CD4-positive, alpha-beta T cell treated with Interleukin-4 for 4 hours (primary cell): ENCODE measurements around the gene SLC44A1.

Experiments
- DNase-seq: peaks from one replicate; pipeline ENCODE4 v3.0.0-alpha.2; 2020

Gene SLC44A1

DNA sequence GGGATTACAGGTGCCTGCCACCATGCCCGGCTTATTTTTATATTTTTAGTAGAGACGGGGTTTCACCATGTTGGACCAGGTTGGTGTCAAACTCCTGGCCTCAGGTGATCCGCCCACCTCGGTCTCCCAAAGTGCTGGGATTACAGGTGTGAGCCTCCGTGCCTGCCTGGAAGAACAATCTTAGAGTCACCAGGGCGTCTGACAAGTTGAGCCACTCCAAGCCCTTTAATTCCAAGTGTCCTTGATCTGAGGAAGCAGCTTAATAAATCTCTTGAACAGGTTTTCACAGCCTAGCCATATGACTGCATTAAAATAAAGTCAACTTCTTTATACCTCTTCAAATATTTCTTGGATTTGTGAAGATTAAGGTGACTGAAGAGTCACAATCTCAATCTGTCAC lies 31.5 kb downstream of the SLC44A1 start:
- no peak for DNase-seq

DNA sequence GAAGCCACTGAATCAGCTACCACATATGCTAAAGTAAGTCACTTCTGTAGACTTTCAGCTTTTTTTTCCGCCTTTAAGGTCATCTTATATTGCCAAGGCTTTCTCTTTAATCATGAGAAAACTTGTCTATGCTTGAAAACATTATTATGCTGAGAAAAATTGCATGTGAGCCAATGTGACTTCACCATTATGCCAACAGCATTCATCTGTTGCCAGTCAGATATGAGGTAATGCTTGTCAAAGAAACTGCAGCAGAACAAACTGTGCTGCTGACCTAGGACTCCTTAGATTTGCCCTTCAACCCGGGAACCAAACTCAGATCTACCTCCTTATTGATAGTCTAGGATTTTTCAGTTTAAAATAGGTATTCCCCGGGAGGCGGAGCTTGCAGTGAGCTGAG lies 34.3 kb downstream of the SLC44A1 start:
- DNase-seq: no peak

DNA sequence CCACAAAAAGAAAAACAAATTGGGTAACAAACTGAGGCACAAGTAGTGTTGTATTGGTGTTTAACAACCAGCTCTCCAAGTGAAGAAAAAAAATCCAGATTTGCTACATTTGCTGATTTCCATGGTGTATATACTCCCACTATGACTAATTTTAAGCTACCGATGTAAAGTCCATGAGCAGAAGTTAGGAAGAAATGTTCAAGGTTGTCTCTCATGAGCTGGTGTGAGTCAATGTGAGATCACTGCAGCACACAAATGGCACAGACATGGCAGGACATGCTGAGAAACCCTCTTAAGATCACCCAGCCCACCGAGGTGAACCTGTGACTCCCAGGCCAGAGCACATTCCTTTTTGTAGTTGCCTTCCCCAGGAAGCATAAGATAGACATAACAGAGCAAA lies 36.2 kb downstream of the SLC44A1 start:
- DNase-seq: no peak

DNA sequence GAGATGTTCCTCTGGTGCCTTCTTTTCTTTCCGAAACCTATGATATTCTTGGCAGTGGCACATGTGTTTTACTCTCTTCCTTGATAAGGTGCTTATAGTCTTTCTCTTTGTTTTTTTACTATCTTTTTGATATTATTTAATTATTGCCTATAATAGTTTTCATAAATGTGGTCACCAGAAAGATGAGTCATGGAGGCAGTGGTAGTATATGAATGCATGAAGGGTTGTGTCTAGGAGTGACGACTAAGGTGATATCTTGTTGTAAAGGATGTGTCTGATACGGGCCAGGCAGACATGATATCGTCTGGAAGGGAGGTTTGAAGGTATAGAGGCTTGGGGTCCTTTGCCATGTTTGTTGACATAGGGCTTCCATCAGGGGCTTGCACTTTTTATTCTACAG lies 36.8 kb downstream of the SLC44A1 start:
- no peak for DNase-seq

DNA sequence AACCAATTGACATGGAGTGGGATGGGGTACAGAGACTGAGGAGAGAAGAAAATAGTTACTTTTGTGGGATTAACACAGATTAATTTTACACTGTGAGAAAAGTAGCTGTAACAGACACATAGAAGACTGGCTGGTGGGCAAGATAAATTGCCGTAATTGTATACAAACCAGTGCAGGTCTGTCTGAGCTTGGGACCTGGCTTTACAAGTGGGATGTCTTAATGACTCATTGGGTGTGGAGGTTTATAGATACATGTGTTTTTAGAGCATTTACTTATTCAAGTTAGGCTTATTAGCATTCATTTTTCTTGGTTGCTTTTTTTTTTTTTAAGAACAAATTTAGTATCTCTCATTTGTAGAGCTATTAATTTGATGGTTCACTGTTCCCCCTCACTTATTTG lies 37.5 kb downstream of the SLC44A1 start:
- no peak for DNase-seq

DNA sequence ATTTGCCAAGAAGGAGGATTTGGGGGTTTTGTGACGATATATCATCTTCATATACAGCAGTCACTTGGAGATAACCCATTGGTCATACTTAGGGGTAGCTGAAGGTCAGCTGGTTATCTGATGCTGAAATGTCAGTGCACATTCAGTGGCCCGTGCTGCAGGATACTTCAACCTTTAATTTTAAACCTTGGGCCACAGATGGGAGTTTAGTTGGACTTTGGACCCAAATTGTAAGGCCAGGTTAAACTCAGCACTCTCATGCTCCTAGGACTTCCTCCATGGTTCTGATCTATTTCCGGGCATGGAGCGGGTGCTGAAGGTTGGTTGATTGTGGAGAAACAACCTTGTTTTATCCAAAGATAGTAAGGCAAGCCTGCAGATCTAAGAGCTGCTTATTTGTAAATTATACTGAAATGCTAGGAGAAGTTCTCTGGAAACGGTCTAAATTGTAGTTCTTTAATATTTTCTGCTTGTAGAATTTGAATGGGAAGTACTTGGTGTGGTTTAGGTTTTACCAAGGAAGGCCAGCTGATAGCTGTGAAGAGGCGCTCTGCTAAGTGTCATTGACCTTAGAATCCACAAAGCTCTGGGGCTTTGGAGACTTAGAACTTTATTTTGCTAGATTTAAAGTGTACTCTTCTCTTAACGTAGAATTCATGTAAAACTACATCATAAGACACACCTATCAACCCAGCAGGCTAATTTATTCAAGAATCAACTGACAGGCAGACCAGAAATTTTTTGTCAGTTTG lies 38.6 kb downstream of the SLC44A1 start:
- DNase-seq: no peak

DNA sequence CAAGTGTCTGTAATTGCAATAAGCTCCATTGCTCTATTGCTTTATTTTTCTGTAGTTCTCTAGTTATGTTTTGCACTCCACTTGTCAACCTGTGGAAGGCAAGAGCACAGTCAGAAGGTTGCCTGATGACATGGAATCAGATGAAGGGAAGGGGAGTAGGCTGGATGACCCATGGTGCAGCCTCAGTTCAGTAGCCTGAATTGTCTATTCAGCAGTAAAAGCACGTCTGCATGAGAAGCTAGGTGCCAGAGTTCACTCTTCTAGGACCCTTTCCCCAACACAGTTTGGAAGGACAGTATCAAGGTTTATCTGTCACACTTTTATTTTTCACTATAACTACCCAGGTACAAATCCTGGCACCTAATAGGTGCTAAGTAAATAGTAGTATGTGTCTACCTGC lies 39.3 kb downstream of the SLC44A1 start:
- DNase-seq: no peak

DNA sequence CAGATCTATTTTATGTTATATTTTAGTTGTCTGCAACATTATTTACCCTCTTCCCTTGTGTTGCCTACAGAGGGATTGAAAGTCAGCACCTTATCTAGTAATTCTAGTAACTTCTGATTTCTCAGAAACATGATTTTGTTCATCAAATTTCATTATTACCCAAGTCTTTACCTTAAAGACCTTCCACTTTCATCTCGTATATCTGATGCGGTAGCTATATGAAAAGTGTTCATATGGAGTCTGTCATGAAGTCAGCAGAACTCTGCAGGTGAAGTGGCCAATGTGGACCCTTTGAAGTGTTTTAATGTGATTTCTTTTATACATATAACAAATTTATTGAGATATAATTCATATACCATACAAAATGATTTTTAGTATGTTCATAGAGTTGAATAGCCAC lies 40.0 kb downstream of the SLC44A1 start:
- no peak for DNase-seq

DNA sequence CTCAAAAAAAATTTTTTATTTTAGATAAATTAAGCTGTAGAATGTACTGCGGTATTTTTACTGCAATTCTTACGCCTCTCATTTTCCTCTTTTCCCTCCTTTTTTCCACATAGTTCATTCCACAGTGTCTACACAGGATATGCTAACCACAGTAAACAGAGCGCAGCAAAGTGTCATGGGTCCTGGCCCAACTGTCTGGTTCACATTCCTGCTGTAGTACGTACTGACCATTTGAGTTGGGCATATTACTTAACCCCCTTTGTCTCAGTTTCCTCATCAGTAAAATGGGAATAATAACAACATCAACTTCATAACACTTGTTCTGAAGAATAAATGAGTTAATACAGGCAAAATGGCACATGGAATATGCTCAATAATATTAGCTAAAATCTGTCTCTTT lies 41.6 kb downstream of the SLC44A1 start:
- DNase-seq: no peak

DNA sequence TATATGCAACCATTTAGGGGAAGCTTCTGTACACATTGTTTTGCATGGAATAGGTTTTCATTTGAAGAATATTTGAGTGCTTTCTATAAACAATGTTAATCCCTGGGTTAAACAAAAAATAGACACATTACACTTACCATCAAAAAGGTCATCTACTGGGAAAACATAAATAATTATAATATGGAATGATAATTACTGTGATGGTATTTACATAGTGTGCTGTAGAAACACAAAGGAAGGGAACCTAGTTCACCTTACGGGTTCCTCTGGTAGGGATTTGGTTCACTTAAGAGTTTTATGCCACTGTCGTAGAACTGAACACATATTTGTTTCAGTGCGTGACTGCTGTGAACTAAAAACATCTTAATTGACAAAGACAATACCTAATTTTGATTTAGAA lies 44.9 kb downstream of the SLC44A1 start:
- no peak for DNase-seq

DNA sequence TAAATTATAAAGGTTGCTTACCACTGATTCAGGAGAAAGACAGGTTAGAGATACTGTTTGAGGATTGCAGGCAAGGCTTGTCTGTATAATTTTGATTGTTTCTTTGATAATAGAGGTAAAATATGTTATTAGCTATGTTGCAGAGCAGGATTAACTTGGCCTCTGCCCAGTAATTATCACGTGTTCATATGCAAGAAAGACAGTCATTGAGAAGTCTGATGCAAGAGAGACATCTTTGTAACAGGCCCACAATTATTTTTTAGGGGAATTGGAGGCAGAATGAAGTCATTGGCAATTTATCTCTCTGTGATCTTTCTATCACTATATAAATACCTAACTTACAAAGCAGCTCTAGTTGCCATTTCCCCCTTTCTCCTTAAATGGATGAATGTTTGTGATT lies 46.0 kb downstream of the SLC44A1 start:
- no peak for DNase-seq

DNA sequence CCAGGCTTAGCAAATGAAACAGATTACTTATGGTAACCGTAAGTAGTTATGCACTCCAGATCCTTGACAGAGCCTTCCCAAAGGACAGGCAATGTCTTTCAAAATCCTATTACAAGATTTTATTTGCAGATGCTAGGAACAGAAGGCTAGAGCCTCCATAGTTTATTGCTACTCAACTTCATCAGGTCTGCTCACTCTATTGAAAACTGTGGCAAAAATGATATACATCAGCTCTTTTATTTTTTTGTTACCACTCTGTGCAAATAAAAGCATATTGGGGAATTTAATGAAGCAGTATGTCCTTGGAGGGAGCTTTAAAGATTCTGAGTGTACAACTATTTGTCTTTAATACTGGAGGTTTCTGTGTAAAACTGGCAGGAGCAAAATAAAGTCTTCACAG lies 46.5 kb downstream of the SLC44A1 start:
- DNase-seq: no peak

DNA sequence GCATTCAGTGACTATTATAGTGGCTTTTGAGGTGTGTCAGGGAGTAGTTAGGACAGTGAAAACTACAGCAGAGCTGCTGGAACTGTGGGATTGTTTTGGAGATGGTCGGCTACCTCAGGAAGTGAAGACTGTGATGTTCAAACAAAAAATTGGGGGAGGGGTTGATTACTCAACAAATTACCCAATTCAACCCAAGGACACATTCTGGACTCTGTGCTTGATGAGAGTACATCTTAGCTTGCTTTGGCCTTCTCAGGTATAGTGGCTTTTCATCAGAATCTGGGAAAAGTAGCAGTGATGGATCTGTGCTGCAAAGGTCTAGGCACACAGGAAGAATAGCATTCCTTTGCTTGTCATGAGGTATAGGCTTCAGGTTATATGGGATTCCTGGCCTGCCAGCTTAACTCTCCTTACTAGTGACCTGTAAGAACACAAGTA lies 47.0 kb downstream of the SLC44A1 start:
- no peak for DNase-seq

DNA sequence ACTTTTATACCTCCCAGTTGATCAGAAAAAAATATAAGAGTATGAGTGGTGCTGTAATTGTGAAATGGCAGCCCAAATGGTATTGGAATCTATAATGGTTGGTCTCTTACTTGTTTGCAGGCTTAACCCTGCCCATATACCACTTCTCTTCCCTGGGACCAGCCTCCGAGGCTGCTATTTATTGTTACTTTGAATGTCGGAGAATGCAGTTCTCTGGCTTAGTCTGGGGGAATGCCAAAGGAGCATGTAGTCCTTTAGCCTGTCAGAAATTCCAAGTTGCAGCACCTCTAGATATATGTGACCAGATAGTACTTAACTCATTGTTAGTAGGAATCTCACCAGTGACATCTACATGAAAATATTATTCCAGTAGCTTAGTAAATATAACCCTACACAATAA lies 47.5 kb downstream of the SLC44A1 start:
- no peak for DNase-seq

DNA sequence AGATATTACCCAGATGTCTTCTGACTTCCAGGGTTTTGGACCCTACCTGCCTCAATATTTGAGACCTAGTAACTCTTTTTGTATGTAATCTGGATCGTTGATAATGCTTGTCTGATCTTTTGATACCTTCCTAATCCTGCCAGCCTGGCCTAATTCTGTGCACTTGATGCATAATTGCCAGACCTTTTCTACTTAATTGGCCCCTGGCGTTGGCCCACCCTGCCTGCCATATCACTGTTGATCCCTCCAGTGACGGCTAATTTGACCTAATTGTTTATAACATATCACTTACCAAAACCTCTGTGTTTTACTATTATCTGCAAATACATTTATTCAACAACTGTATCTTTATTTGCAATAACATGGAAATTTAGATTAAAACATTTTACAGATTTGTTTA lies 49.0 kb downstream of the SLC44A1 start:
- no peak for DNase-seq

DNA sequence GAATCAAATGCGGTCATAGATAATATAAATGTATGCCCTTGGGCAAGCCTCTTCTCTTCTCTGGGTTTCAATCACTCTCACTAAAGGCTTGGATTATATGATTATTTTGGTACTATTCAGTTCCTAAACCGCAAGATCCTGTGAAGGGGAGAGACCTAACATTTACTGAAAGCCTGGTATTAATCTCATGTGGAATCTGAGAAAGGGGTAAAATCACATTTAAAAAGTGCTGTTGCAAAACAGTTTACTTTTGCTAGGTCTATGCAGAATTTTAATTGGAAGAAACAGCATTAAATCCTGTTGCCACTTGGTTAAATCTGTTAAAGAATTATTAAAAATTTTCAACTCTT lies 50.7 kb downstream of the SLC44A1 start:
- no peak for DNase-seq

DNA sequence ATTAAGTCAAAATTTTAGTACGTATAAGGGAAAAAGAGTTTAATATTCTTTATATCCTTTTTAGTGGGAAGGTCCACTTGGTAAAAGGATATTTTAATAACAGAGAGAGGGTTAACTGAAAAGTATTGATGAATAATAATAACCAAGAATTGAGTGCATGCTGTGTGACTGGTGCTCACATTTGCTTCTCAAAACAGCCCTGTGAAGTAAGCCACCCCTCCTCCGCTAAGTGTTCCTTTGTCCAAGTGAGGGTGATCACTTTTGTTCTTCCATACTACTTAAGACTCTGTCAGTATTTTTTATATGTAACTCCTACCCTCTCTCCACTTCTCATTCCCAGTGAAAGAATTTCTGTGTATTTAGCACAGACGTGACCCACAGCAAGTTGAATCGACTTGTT lies 51.5 kb downstream of the SLC44A1 start:
- no peak for DNase-seq

DNA sequence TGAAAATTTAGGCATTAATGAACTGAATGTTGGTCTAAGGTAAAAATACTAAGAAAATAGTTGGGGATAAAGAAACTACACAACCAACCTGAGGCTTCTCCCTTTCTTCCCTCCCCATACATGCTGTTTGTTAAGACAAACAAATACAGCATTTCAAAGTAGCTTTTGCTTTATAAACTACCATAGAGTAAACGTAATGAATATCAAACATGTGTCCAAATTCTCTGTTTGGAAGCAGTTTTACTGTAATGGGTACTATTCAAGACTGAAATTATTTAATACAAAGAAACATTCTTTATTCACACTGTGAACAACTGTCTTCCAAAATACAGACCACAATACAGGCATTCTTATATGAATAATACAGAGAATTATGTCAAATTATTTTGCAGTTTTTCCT lies 52.0 kb downstream of the SLC44A1 start:
- no peak for DNase-seq

DNA sequence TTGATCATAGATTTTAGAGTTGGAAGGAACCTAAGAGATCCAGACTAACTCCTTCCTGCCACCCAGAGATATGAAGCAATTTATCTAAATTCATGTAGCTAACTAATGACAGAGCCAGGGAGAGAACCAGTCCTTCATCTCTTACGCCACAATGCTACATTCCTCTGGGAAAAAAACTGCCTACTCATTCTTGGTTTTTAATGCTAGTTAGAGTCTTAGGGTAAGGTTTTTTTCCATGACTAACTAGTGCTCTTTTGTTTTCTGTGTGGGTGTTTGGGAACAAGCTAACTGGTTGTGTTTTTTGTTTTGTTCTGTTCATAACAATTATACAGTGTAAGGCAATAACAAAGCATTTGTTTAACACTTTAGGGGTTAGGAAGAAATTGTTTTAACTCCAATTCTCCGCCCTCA lies 52.4 kb downstream of the SLC44A1 start:
- DNase-seq: no peak

DNA sequence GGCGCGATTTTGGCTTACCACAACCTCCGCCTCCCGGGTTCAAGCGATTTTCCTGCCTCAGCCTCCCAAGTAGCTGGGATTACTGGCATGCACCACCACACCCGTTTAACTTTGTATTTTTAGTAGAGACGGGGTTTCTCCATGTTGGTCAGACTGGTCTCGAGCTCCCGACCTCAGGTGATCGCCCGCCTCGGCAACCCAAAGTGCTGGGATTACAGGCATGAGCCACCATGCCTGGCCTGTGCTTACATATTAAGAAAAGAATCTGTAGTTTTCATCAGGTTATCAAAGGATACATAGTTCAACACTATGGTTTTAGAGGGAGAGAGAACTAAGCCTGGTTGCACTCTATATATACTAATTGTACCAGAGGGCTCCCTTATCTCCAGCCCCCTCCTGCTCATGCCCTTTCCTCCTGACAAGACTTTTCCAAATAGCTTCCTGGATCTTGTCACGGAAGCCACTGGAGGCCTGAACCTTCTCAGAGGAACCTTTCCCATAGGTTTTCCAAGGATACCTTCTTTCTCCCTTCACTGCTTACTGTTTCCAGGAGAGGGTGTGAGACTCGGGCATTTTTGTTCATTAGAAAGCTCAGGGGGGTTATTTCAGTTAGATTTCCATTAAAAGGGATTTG lies 53.1 kb downstream of the SLC44A1 start:
- DNase-seq: no peak

DNA sequence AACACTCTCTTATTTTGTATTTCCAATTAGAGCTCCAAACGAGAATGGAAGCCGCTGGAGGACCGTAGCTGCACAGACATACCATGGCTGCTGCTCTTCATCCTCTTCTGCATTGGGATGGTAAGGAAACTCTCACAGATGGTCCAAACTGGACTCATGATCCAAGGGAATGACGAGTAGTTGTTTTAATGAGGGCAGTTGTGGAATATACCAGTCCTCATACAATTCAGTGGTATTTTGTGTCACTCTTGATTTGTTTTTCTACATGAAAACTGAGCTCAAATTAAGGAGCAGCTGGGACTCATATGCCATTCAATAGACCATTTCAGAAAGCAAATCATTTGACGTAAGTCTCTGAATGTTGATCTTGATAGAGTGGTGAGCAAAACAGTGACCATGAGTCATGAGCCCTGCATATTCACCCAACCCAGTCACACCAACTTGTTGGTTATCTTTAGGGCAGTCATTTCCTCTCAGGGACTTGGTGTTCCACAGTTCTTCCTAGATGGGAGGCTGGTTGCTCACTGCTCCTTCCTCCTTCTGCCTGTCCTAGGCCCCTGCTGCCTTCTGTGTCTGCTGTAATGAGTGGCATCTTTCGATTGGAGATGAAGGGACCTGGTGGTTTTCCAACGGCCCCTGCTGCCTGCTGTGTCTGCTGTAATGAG lies 54.9 kb downstream of the SLC44A1 start:
- DNase-seq: no peak

DNA sequence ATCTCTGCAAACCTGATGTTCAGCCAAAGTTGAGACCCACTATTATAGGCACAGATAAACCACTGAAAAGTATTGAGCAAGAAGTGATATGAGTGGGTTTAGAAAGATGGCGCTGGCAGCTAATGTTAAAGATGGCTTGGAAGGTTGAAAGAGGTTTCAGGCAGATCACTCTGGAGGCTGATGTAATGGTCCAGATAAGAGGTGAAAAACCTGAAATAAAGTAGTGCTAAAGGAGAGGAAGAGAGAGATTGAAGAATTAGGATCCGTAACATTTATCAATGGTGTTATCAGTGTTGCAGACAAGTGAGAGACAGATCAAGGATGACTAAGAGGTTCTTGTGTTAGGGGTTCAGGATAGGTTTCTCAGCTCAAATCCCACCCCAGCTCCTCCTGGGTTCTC lies 58.3 kb downstream of the SLC44A1 start:
- no peak for DNase-seq

DNA sequence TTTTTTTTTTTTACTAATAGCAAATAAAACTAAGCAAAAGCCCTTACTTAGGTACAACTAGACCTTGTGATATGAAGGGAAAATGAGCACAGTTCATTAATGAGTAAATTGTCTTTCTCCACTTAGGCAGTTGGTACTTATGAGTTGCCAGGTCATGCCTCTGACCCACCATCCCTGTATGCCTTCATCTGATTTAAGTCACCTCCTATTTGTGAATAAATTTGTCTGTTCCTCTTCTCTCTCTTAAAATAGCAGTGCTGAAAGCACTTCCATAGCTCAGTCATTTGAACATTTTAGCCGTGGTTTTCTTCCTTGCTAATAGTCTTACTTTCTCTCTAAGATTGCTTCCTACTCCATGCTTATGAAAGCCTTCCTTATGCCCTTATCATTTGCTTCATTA lies 61.4 kb downstream of the SLC44A1 start:
- DNase-seq: no peak

DNA sequence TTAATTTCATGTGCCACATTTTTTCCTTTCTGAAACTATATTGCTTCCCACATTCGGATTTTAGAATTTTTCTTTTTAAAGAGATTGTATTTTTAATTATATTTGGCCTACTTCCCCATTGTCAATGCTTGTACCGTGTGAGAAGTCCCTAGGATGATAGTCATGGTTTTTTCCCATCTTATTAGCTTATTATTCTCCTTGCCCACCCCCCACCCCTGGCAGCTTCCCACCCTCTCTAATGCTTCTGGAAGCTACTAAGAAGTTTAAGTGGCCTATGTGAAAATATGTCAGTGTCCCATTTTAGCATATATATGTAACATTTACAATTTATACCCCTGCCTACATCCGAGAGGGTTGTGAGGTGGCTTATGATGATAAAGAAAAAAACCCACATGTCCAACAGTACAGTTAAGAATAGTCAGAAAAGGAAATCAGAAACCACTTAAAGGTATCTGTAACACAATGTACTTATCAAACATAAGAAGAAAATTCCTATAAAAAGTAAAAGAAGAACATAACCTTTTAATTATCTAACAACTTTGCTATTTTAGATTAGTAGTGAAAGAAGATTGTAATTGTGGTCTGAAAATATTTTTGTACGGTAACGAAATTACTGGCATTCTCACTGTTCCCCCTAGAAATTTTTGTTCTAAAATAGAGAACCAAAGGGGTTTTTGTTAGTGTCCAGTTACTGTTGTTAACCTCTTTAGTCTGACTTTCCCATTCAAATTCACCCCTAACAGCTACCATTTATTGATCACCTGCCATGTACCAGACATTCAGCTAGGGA lies 62.1 kb downstream of the SLC44A1 start:
- no peak for DNase-seq
